Esophagus muscularis mucosa (tissue), 4 donors: ENCODE data around the gene RNH1. TPM values are rescaled to one million over a fixed set of nuclear protein-coding genes. Genes with fewer than 3 reads are reported as not detected.

Experiments
- DNase-seq: peaks from one replicate; pipeline ENCODE4 v3.0.0-alpha.2; 2017; ENCODE audit errors: extremely low spot score
- H3K27ac ChIP-seq, 4 donors: fragments of 200-600 bp; sonication (generic); replicated peaks in 1 of 4; 1 replicate in 3 of 4; 2 replicates in 1 of 4; pipeline ENCODE4 v1.5.1; 2016 to 2019; ENCODE audit warnings: mild to moderate bottlenecking in 1 of 4
- H3K27me3 ChIP-seq, 4 donors: fragments of 200-600 bp; sonication (generic); one replicate each; pipeline versions ENCODE4 v1.5.1 to v1.6.0; 2016 to 2019
- H3K36me3 ChIP-seq, 4 donors: fragments of 200-600 bp; sonication (generic); one replicate each; pipeline ENCODE4 v1.5.1; 2016 to 2019
- H3K4me1 ChIP-seq, 4 donors: fragments of 200-600 bp; sonication (generic); one replicate each; pipeline ENCODE4 v1.5.1; 2016 to 2019
- H3K4me3 ChIP-seq, 4 donors: fragments of 200-600 bp; sonication (generic); 1 replicate in 2 of 4; 2 replicates in 2 of 4; pipeline ENCODE4 v1.5.1; 2016 to 2019; ENCODE audit warnings: mild to moderate bottlenecking in 4 of 4, moderate library complexity in 1 of 4
- H3K9me3 ChIP-seq, 4 donors: fragments of 200-600 bp; sonication (generic); 1 replicate in 3 of 4; 2 replicates in 1 of 4; pipeline ENCODE4 v1.5.1; 2016 to 2019
- CTCF ChIP-seq, 3 experiments: fragments of 200-600 bp in 2 of 3; fragments of 450-650 bp in 1 of 3; sonication (generic) in 2 of 3; IDR thresholded peaks; one replicate each; pipeline ENCODE4 v1.5.1; 2017 to 2019; ENCODE audit warnings: antibody characterized with exemption in 3 of 3, mild to moderate bottlenecking in 2 of 3, moderate library complexity in 1 of 3
- EP300 ChIP-seq: sonication (generic); formaldehyde crosslinking; IDR thresholded peaks from one replicate; pipeline ENCODE4 v1.6.1; 2017; ENCODE audit warnings: antibody characterized with exemption
- POLR2A ChIP-seq: fragments of 450-650 bp; IDR thresholded peaks from one replicate; pipeline ENCODE4 v1.6.1; 2017; ENCODE audit warnings: antibody characterized with exemption, moderate library complexity, mild to moderate bottlenecking, low read depth
- POLR2AphosphoS5 ChIP-seq, 2 donors: sonication (generic); formaldehyde crosslinking; IDR thresholded peaks; one replicate each; pipeline ENCODE4 v1.6.1; 2017; ENCODE audit warnings: antibody characterized with exemption in 2 of 2
- WGBS: methylation state at CpG from one replicate; pipeline ENCODE4 v1.1.5; 2018; 5-methylcytosine and 5-hydroxymethylcytosine counted together
- intact Hi-C: fragments of 100-400 bp; cut with DNase I; formaldehyde crosslinking; loops from one replicate; pipeline ENCODE4 v1.15.1; 2023
- total RNA-seq, 4 donors: library from RNA; depleted of rRNA; stranded (reverse); fragments of >200 nt; gene quantifications; one replicate each; pipeline versions ENCODE4 v1.1.0 to v1.2.1, GENCODE V29; 2016

The RNH1 gene
- total RNA-seq, 4 donors from 2014 or later: 280 to 367 (median 334) TPM

- Histone ChIP-seq H3K36me3 (peaks cover 0 to 31% (median 21%) of the 10 kb centered on the region in 4 donors), H3K4me1 (peaks cover 23 to 38% (median 29%) of the 10 kb centered on the region in 4 donors), H3K4me3 (no peak overlapping the region), H3K27me3 (no peaks in the 10 kb centered on the region), H3K9me3 (no peaks in the 10 kb centered on the region), H3K27ac (no peak overlapping the region)
- intact Hi-C loops: loop anchor here (5.0 kb wide), 3 partner anchors 48 to 152 kb away; no protein-coding TSS in a partner anchor
- TF ChIP-seq POLR2A (no peak), CTCF (IDR thresholded peaks at IDR 0.05) (no peak), POLR2AphosphoS5 (IDR thresholded peaks at IDR 0.05) (no peak), EP300 (no peak)
- no peak for DNase-seq
- WGBS: 86% methylated on average over 9 of the region's 9 CpGs
Measured at GRCh38 chr11:454043-454442, 53.0 kb downstream of the RNH1 start.

GRCh38 chr11:453564-453963 is 53.5 kb downstream of the RNH1 start:
- DNase-seq: no peak
- H3K36me3 ChIP-seq: peaks cover 0 to 31% (median 21%) of the 10 kb centered on the region in 4 donors
- no peak overlapping the region for H3K4me3 ChIP-seq
- WGBS: 93% methylated on average over 13 of the region's 13 CpGs
- H3K9me3 ChIP-seq: no peaks in the 10 kb centered on the region
- intact Hi-C loops: loop anchor here (5.0 kb wide), 3 partner anchors 49 to 151 kb away; no protein-coding TSS in a partner anchor
- TF ChIP-seq POLR2AphosphoS5 (IDR thresholded peaks at IDR 0.05) (no peak), POLR2A (no peak), EP300 (no peak), CTCF (IDR thresholded peaks at IDR 0.05) (no peak)
- H3K27me3 ChIP-seq: no peaks in the 10 kb centered on the region
- H3K4me1 ChIP-seq: peaks cover 27 to 42% (median 34%) of the 10 kb centered on the region in 4 donors
- H3K27ac ChIP-seq: no peak overlapping the region

DNA sequence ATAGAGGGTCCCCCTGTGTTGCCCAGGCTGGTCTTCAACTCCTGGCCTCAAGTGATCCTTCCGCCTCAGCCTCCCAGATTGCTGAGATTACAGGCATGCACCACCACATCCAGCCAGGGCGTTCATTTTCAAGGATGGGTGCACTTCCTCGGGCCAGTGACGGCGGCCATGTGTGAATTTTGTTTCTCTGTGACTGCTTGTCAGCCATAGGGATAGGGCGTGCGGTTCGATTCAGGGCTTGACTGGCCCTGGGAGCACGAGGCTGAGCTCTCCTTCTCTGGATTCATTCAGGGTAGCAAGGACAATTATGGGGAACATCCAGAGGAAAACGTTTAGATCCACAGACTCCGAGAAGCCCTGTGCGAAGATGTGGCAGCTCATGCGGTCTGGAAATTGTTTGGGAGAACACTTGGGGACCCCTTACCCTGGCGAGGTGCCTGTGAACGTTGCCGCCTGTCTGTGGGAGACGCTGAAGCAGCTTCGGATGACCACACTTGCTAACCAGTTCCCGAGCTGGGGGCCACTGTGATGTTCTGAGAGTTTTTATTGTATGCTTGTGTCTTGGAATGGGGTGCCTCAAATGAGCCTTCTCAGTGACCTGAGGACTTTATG is 54.0 kb downstream of the RNH1 start:
- WGBS: 90% methylated on average over 15 of the region's 19 CpGs
- Histone ChIP-seq H3K27ac (no peak overlapping the region), H3K27me3 (no peaks in the 10 kb centered on the region), H3K9me3 (no peaks in the 10 kb centered on the region), H3K4me1 (peaks cover 30 to 46% (median 37%) of the 10 kb centered on the region in 4 donors), H3K4me3 (no peak overlapping the region), H3K36me3 (peaks cover 0 to 31% (median 21%) of the 10 kb centered on the region in 4 donors)
- DNase-seq: no peak
- intact Hi-C loops: loop anchor here (5.0 kb wide), 3 partner anchors 49 to 151 kb away; no protein-coding TSS in a partner anchor
- TF ChIP-seq POLR2A (no peak), POLR2AphosphoS5 (IDR thresholded peaks at IDR 0.05) (no peak), EP300 (no peak), CTCF (IDR thresholded peaks at IDR 0.05) (no peak)

GRCh38 chr11:452203-452744 is 54.8 kb downstream of the RNH1 start:
- Histone ChIP-seq H3K4me1 (peaks cover 30 to 47% (median 42%) of the 10 kb centered on the region in 4 donors), H3K4me3 (no peak overlapping the region), H3K9me3 (no peaks in the 10 kb centered on the region), H3K27ac (no peak overlapping the region), H3K36me3 (peaks cover 0 to 31% (median 21%) of the 10 kb centered on the region in 4 donors), H3K27me3 (no peaks in the 10 kb centered on the region)
- TF ChIP-seq EP300 (no peak), POLR2A (no peak), CTCF (IDR thresholded peaks at IDR 0.05) (no peak), POLR2AphosphoS5 (IDR thresholded peaks at IDR 0.05) (no peak)
- 85% methylated on average over 7 of the region's 12 CpGs for WGBS
- DNase-seq: no peak
- intact Hi-C loops: loop anchor here (5.0 kb wide), 3 partner anchors 50 to 150 kb away; no protein-coding TSS in a partner anchor
